ENCODE measurements around the gene CLIP1.

GRCh38 chr12:122327494-122328385 lies 94.7 kb downstream of the CLIP1 start:
- TF ChIP-seq, protein P1, sequence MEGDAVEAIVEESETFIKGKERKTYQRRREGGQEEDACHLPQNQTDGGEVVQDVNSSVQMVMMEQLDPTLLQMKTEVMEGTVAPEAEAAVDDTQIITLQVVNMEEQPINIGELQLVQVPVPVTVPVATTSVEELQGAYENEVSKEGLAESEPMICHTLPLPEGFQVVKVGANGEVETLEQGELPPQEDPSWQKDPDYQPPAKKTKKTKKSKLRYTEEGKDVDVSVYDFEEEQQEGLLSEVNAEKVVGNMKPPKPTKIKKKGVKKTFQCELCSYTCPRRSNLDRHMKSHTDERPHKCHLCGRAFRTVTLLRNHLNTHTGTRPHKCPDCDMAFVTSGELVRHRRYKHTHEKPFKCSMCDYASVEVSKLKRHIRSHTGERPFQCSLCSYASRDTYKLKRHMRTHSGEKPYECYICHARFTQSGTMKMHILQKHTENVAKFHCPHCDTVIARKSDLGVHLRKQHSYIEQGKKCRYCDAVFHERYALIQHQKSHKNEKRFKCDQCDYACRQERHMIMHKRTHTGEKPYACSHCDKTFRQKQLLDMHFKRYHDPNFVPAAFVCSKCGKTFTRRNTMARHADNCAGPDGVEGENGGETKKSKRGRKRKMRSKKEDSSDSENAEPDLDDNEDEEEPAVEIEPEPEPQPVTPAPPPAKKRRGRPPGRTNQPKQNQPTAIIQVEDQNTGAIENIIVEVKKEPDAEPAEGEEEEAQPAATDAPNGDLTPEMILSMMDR (conservative IDR thresholded peaks at IDR 0.05; ENCODE audit: low read length) = no peak
- TF ChIP-seq EZH2phosphoT487 (IDR thresholded peaks at IDR 0.05; ENCODE audit: borderline replicate concordance, low read depth, low read length) = no peak
